HG03108 (cell line): ENCODE measurements around the gene ADCY1.
"Not testable (repeated sequence)": the region's sequence is repeated elsewhere in the genome, so short reads cannot be mapped to it uniquely, and the experiment has no call there.

Experiments used
- ATAC-seq: cut with Tn5 transposase; IDR thresholded peaks from one replicate; pipeline ENCODE4 v1.9.1; 2021; ENCODE audit warnings: moderate library complexity; ENCODE audit not compliant: unreplicated experiment

ADCY1 gene

GRCh38 chr7:45708046-45708950 is 134.1 kb downstream of the ADCY1 start:
- no peak for ATAC-seq

DNA sequence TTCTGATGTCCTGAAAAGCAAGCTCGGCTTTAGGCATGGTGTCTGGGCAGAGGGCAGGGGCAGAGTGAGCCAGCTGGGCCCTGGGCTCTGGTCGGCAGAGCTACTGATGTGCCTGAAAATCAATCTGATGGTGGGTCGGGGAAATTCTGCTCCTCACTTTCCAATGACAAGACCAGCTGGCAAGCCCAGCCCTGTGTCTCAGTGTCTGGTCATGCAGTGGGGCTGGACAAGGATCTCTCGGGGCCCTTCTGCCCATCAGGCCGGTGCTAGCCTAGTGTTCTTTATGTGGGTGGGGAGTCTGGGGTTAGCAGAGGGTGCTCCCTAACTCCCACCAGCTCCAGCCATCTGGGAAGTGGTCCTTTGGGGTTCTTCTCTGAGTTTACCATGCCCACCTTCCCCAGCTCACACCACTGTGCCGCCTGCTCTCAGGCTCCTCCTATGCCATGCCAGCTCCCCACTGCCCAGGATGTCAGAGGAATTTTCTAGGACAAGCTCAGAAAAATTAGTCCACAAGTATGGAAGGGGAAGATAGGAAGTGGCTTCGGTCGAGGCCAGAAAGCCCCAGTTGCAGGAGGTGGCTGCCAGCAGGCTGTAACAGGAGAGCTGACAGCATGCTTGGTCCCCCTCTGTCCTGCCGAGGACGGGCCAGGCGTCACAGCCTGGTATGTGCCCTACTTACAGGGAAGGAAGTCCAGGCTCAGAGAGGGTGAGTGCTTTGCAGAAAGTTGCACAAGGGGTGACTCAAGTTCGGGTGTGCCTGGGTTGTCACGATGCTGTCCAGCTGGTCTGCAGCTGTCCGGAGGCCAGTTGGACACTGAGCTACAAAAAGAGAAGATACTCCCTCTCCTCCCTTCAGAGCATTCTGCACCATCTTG is 135.2 kb downstream of the ADCY1 start:
- no peak for ATAC-seq

- ATAC-seq, result no peak
Measured at GRCh38 chr7:45710271-45711160, 136.3 kb downstream of the ADCY1 start.

DNA sequence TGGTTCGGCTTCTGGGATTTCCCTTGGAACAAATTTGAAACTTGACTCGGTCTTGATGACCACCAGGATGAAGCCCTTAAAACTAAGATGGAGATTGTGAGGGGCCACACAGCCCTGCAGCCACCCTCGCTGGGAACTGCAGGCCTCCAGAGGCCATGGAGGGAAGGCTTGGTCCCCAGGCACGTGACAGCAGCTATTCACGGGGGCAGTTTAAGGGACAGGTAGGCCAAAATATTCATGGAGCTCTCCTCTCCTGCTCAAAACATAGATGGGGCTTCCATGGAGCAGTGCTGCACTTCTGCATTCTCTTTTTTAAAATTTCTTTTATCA is 137.0 kb downstream of the ADCY1 start:
- no peak for ATAC-seq

- ATAC-seq, result no peak
Measured at GRCh38 chr7:45712057-45712689, 138.0 kb downstream of the ADCY1 start.

- ATAC-seq, result no peak
Measured at GRCh38 chr7:45712872-45713668, 138.9 kb downstream of the ADCY1 start.

GRCh38 chr7:45713669-45714520 is 139.7 kb downstream of the ADCY1 start:
- no peak for ATAC-seq

DNA sequence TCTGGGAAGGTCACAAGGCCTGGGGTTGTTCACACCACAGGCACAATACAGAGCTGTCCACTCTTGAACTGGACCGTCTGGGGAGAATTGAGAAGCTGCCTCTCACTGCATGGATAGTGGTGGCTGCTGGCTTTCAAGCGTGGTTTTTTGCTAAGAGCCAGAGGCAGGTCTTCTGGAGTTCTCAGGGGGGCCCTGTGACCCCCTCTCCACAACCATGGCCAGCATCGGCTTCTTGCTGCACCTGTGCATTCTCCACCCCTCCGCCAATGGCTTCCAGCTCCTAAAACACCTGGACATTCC is 140.3 kb downstream of the ADCY1 start:
- no peak for ATAC-seq

GRCh38 chr7:45715471-45716352 is 141.5 kb downstream of the ADCY1 start:
- ATAC-seq, result no peak

- no peak for ATAC-seq
Measured at GRCh38 chr7:45716380-45717203, 142.4 kb downstream of the ADCY1 start.

- no peak for ATAC-seq
Measured at GRCh38 chr7:45717537-45718235, 143.5 kb downstream of the ADCY1 start.

DNA sequence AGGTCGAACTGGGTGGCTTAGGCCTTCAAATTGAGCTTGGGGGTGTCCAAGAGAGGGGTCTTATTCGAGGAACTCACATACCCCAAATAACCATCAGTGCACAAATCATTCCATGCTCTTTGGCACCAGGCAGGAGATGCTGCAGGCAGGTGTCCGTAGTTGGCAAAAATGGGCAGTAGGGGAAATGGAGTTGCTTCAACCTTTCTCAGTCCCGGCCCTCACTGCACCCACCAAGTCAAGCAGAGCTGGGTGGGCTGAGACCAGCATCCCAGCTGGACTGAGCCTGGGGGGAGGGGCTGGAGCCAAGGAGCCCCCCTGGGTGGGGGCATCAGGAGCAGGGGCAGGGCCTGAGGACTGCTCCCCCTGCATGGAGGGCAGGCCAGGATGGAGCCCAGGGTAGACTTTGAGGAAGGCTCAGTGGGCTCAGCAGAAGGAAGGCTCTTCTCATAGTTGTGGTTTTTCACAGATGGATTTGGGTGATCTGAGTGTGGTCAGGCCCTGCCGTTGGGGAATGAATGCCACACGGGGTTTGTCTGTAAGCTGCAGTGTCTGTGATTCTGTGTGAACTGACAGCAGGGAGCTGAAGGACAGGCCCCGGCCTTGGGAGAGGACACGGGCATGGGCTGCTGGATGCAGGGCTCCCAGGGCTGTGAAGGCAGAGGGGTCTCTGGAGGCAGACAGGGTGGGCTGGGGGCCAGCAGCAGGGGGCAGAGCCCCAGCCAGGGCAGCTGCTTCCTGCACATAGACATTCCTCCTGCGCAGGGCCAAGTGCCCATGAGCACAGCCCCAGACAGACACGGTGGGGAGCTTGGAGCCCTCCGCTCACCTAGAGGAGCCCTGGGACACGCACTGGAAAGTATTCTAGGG is 144.5 kb downstream of the ADCY1 start:
- no peak for ATAC-seq

GRCh38 chr7:45720989-45721388 is 146.8 kb downstream of the ADCY1 start:
- ATAC-seq, result no peak

DNA sequence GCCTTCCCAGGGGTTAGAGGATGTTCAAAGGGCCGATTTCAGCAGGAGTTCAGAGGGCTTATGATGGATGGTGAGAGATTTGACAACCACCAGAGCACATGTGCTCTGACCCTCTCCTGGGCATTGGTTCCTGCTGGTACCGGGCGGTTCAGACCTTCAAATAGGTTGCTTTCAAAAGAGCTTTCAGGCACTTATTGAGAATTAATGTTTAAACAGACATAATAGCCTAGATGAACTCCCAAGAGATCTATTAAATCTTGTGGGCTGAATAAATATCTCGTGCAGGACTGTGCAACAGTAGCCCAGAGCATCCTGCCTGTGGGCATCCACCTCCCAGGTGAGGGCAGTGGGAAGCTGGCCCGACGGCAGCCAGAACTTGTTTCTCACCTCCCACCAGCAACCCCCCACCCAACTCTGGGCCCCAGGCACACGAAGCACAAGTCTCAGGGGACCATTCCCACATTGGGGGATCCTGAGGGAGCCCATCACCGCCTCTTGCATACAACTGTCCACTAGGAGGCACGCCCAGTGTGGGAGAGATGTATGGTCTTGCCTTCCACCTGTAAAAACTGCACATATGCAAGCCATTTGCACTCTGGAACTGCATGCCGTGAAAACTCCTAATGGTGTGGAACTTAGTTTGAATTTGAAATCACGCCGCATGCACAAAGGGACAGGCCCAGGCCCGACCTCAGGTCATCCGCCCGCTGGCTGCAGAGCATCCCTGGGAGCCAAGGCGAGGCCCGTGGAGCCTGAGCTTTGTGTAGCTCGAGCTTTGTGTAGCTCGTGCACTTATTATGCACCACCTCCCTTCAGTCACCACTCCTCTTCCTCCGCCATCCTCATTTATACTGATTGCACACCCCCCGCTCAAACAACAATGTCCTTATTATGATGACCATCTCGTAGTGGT is 147.8 kb downstream of the ADCY1 start:
- no peak for ATAC-seq

DNA sequence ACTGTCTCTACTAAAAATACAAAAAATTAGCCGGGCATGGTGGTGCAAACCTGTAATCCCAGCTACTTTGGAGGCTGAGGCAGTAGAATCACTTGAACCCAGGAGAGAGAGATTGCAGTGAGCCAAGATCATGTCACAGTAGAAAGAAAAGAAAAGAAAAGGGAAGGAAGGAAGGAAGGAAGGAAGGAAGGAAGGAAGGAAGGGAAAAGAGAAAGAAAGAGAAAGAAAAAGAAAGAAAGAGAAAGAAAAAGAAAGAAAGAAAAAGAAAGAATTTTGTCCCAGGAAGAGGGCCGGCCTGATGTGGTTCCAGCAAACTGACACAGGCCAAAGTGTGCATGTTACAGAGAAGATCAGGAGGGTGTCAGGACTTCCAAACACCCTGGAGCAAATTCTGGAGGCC is 151.1 kb downstream of the ADCY1 start:
- ATAC-seq, result not testable (repeated sequence)
